Measurements from ENCODE around the gene SIRT5.

DNA sequence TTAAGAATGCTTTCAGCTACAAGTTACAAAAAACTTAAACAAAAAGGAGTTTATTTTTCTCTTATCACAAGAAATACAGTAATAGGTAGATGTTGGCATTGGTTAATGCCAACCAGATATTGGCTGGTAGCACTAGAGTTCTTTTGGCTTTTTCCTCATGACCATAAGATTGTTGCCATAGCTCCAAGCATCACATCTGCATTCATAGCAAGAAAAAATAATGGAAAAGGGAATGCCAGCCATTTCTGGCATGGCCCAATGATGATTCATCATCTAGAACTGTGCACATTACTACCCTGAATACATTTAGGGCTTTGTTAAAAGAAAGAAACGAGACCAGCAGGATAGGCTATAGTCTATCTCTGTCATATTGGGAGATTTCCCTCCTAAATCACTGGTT, 20.8 kb upstream of the SIRT5 start:
- TF ChIP-seq, protein P1, sequence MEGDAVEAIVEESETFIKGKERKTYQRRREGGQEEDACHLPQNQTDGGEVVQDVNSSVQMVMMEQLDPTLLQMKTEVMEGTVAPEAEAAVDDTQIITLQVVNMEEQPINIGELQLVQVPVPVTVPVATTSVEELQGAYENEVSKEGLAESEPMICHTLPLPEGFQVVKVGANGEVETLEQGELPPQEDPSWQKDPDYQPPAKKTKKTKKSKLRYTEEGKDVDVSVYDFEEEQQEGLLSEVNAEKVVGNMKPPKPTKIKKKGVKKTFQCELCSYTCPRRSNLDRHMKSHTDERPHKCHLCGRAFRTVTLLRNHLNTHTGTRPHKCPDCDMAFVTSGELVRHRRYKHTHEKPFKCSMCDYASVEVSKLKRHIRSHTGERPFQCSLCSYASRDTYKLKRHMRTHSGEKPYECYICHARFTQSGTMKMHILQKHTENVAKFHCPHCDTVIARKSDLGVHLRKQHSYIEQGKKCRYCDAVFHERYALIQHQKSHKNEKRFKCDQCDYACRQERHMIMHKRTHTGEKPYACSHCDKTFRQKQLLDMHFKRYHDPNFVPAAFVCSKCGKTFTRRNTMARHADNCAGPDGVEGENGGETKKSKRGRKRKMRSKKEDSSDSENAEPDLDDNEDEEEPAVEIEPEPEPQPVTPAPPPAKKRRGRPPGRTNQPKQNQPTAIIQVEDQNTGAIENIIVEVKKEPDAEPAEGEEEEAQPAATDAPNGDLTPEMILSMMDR (conservative IDR thresholded peaks at IDR 0.05; ENCODE audit: low read depth, low read length), result no peak
- TF ChIP-seq EZH2phosphoT487 (IDR thresholded peaks at IDR 0.05; ENCODE audit: borderline replicate concordance, low read length), result no peak

Measured in PC-3 (cell line).